Panc1 (cell line): Measurements from ENCODE around the gene RASA3. TPM values are rescaled to one million over a fixed set of nuclear protein-coding genes. Genes with fewer than 3 reads are reported as not detected.

Experiments
- ATAC-seq: fragments of 200-7000 bp; cut with Tn5 transposase; 2 replicates; pipeline ENCODE4 v1.9.1; 2020; ENCODE audit warnings: mild to moderate bottlenecking, moderate library complexity
- BruUV-seq: library from RNA; stranded (reverse); fragments of 400-500 nt; replicated peaks from 2 replicates; lab custom pipeline; 2021; lab: Mats Ljungman, UMichigan
- CTCF ChIA-PET: fragments of 300-600 bp; sonication (Branson Sonifier 250); formaldehyde crosslinking; loops from one replicate; lab custom pipeline; 2022; ENCODE audit warnings: antibody characterized with exemption; lab: Charles Lee
- POLR2A ChIA-PET: fragments of 300-600 bp; sonication (Branson Sonifier 250); formaldehyde crosslinking; loops from one replicate; lab custom pipeline; 2022; ENCODE audit warnings: antibody characterized with exemption; lab: Charles Lee
- DNase-seq: peaks from one replicate; pipeline ENCODE4 v3.0.0-alpha.2; 2010; ENCODE audit warnings: low read depth, low spot score
- H3K27ac ChIP-seq: 2 replicates; pipeline ENCODE4 v1.5.1; 2011; ENCODE audit warnings: mild to moderate bottlenecking, low read length, inconsistent platforms
- H3K27me3 ChIP-seq: fragments of 200-500 bp; sonication (Bioruptor generic); 2 replicates; pipeline ENCODE4 v1.6.0; 2014; ENCODE audit warnings: low read length, inconsistent platforms; ENCODE audit not compliant: control insufficient read depth, insufficient read depth
- H3K36me3 ChIP-seq: fragments of 200-500 bp; sonication (Bioruptor generic); 2 replicates; pipeline ENCODE4 v1.5.1; 2014; ENCODE audit warnings: inconsistent platforms, mild to moderate bottlenecking, low read length, moderate library complexity; ENCODE audit not compliant: control insufficient read depth, insufficient read depth
- H3K4me1 ChIP-seq: 2 replicates; pipeline ENCODE4 v1.5.1; 2011; ENCODE audit warnings: inconsistent platforms, mild to moderate bottlenecking, low read length, moderate library complexity; ENCODE audit not compliant: control insufficient read depth, insufficient read depth
- H3K4me3 ChIP-seq, 2 experiments: 2 replicates each; pipeline ENCODE4 v1.5.1; 2011 to 2012; ENCODE audit warnings: low read depth in 2 of 2, low read length in 2 of 2, mild to moderate bottlenecking in 2 of 2, inconsistent platforms in 1 of 2, moderate library complexity in 1 of 2
- H3K9me3 ChIP-seq: fragments of 200-500 bp; sonication (Bioruptor generic); 2 replicates; pipeline ENCODE4 v1.5.1; 2014; ENCODE audit warnings: low read depth, mild to moderate bottlenecking, inconsistent platforms, low read length, moderate library complexity; ENCODE audit not compliant: control insufficient read depth, insufficient read depth
- CTCF ChIP-seq: fragments of 450-650 bp; IDR thresholded peaks from 2 replicates; pipeline ENCODE4 v1.5.1; 2017; ENCODE audit warnings: mild to moderate bottlenecking
- POLR2AphosphoS5 ChIP-seq: IDR thresholded peaks from 2 replicates; pipeline ENCODE4 v1.6.1; 2012; ENCODE audit warnings: mild to moderate bottlenecking, low read depth, low read length, moderate library complexity
- REST ChIP-seq, 2 experiments: IDR thresholded peaks; 2 replicates each; pipeline ENCODE4 v1.6.1; 2011 to 2012; ENCODE audit warnings: low read depth in 2 of 2, control low read depth in 1 of 2, low read length in 1 of 2, mild to moderate bottlenecking in 1 of 2, moderate library complexity in 1 of 2; ENCODE audit not compliant: insufficient read depth in 1 of 2
- SIN3A ChIP-seq: IDR thresholded peaks from 2 replicates; pipeline ENCODE4 v1.6.1; 2012; ENCODE audit warnings: low read depth, mild to moderate bottlenecking, low read length, moderate library complexity, borderline replicate concordance; ENCODE audit not compliant: insufficient read depth
- TCF7L2 ChIP-seq: IDR thresholded peaks from 2 replicates; pipeline ENCODE4 v1.6.1; 2011; ENCODE audit warnings: mild to moderate bottlenecking, low read depth, low read length, inconsistent platforms
- in situ Hi-C: cut with HindIII; loops from 2 replicates; pipeline ENCODE4 v1.10.0; 2016; ENCODE audit warnings: low sequenced_read_pairs, low pct_unique_long_range_greater_than_20kb
- intact Hi-C: fragments of 100-400 bp; cut with micrococcal nuclease; formaldehyde crosslinking; loops from one replicate; pipeline ENCODE4 v1.10.0; 2022; ENCODE audit not compliant: unreplicated experiment
- total RNA-seq: library from RNA; stranded (reverse); gene quantifications from one replicate; pipeline ENCODE4 v1.2.1, GENCODE V29; 2021; ENCODE audit not compliant: unreplicated experiment

The RASA3 gene
- total RNA-seq, 1 experiment from 2014 or later = 33.7 TPM

- ATAC-seq (peak; percentile 52), DNase-seq (no peak)
- ChIA-PET CTCF (no interaction called here), POLR2A (no interaction called here)
- peak overlapping the region; percentile 95 for H3K27ac ChIP-seq
- H3K9me3 ChIP-seq = no peaks in the 10 kb centered on the region
- peaks cover 47% of the 10 kb centered on the region for H3K4me1 ChIP-seq
- no peaks in the 10 kb centered on the region for H3K27me3 ChIP-seq
- TF ChIP-seq POLR2AphosphoS5 (no peak), TCF7L2 (no peak), REST (IDR thresholded peaks at IDR 0.05; ENCODE audit: insufficient read depth in 1 of 2, low read depth in 2 of 2, low read length in 1 of 2) (no peak), CTCF (no peak), SIN3A (no peak)
- no peaks in the 10 kb centered on the region for H3K36me3 ChIP-seq
- TSS peak; percentile 32 for BruUV-seq
- peak overlapping the region; percentile 81 to 85 for H3K4me3 ChIP-seq
- in situ Hi-C loops = no loop called here
- intact Hi-C loops = loop anchor here (5.0 kb wide), 1 partner anchor 98 kb away; no protein-coding TSS in a partner anchor
These were observed 3.5 kb downstream of the RASA3 start for GRCh38 chr13:114128624-114129522.

GRCh38 chr13:114128348-114128623, 4.1 kb downstream of the RASA3 start:
- Histone ChIP-seq H3K9me3 (no peaks in the 10 kb centered on the region), H3K4me1 (peaks cover 49% of the 10 kb centered on the region), H3K27ac (peak overlapping the region; percentile 95), H3K36me3 (no peaks in the 10 kb centered on the region), H3K27me3 (no peaks in the 10 kb centered on the region), H3K4me3 (peak overlapping the region; percentile 81 to 85)
- ChIA-PET CTCF (no interaction called here), POLR2A (no interaction called here)
- no peak for DNase-seq
- in situ Hi-C loops = no loop called here
- no TSS peak for BruUV-seq
- intact Hi-C loops = loop anchor here (5.0 kb wide), 1 partner anchor 99 kb away; no protein-coding TSS in a partner anchor
- no peak for TF ChIP-seq TCF7L2
- no peak for TF ChIP-seq REST (IDR thresholded peaks at IDR 0.05; ENCODE audit: insufficient read depth in 1 of 2, low read depth in 2 of 2, low read length in 1 of 2)
- no peak for TF ChIP-seq POLR2AphosphoS5
- ATAC-seq = no peak
